CD4-positive, CD25-positive, alpha-beta regulatory T cell (primary cell): ENCODE measurements around the gene ZDHHC24. TPM values are rescaled to one million over a fixed set of nuclear protein-coding genes. Genes with fewer than 3 reads are reported as not detected.
"Not testable (repeated sequence)": the region's sequence is repeated elsewhere in the genome, so short reads cannot be mapped to it uniquely, and the experiment has no call there.

Experiments
- ATAC-seq, 2 donors: fragments of 150-1000 bp; cut with Tn5 transposase; one replicate each; pipeline ENCODE4 v1.10.0; 2021; ENCODE audit warnings: low read depth in 2 of 2, moderate number of reproducible peaks in 2 of 2, moderate library complexity in 1 of 2
- DNase-seq, 3 donors: peaks; one replicate each; pipeline versions ENCODE4 v3.0.0 to v3.0.0-alpha.2; 2012 to 2022; ENCODE audit warnings: mixed read lengths in 1 of 3
- H3K27ac ChIP-seq: one replicate; pipeline ENCODE4 v1.7.0; 2013; ENCODE audit warnings: mild to moderate bottlenecking, low read length; ENCODE audit not compliant: insufficient read depth, poor library complexity, severe bottlenecking
- H3K27me3 ChIP-seq: one replicate; pipeline ENCODE4 v1.7.0; 2013; ENCODE audit warnings: low read length; ENCODE audit not compliant: control insufficient read depth, insufficient read depth
- H3K36me3 ChIP-seq: one replicate; pipeline ENCODE4 v1.7.0; 2013; ENCODE audit warnings: mild to moderate bottlenecking, low read length, moderate library complexity; ENCODE audit not compliant: control insufficient read depth, insufficient read depth
- H3K4me1 ChIP-seq: 2 replicates; pipeline ENCODE4 v1.7.0; 2013; ENCODE audit warnings: mild to moderate bottlenecking, low read length; ENCODE audit not compliant: insufficient read depth, control insufficient read depth, poor library complexity, severe bottlenecking
- H3K4me3 ChIP-seq: one replicate; pipeline ENCODE4 v1.7.0; 2013; ENCODE audit warnings: low read depth, mild to moderate bottlenecking, low read length, moderate library complexity
- H3K9me3 ChIP-seq, 2 experiments: 1 replicate in 1 of 2; 2 replicates in 1 of 2; pipeline ENCODE4 v1.7.0; 2013; ENCODE audit warnings: low read length in 2 of 2, mild to moderate bottlenecking in 1 of 2, moderate library complexity in 1 of 2; ENCODE audit not compliant: control insufficient read depth in 2 of 2
- H3K27ac Mint-ChIP-seq, 3 donors: one replicate each; pipeline ENCODE4 v1.8.0; 2020 to 2022; ENCODE audit warnings: mild to moderate bottlenecking in 3 of 3, mixed read lengths in 3 of 3, moderate library complexity in 2 of 3
- H3K27me3 Mint-ChIP-seq: one replicate; pipeline ENCODE4 v1.8.0; 2022; ENCODE audit warnings: mild to moderate bottlenecking, mixed read lengths
- H3K36me3 Mint-ChIP-seq: one replicate; pipeline ENCODE4 v1.8.0; 2020; ENCODE audit warnings: mixed read lengths
- H3K4me1 Mint-ChIP-seq, 4 donors: one replicate each; pipeline ENCODE4 v1.8.0; 2020 to 2022; ENCODE audit warnings: mixed read lengths in 4 of 4, mild to moderate bottlenecking in 1 of 4
- H3K4me3 Mint-ChIP-seq, 4 donors: one replicate each; pipeline ENCODE4 v1.8.0; 2020 to 2022; ENCODE audit warnings: mild to moderate bottlenecking in 4 of 4, mixed read lengths in 4 of 4, moderate library complexity in 3 of 4
- H3K9me3 Mint-ChIP-seq, 7 donors: one replicate each; pipeline ENCODE4 v1.8.0; 2020 to 2022; ENCODE audit warnings: mixed read lengths in 7 of 7, mild to moderate bottlenecking in 3 of 7, moderate library complexity in 2 of 7
- polyA plus RNA-seq, 4 donors: library from polyadenylated mRNA; unstranded; fragments of 300-500 nt; fragmentation: Illumina TruSeq; gene quantifications; one replicate each; pipeline ENCODE4 v1.2.3, GENCODE V29; 2021
- total RNA-seq: library from RNA; stranded (reverse); gene quantifications from one replicate; pipeline ENCODE4 v1.2.3, GENCODE V29; 2022

ZDHHC24 gene
- total and polyA plus RNA-seq, 5 donors from 2014 or later = 14.1 to 20.6 (median 15.3) TPM

- ATAC-seq (no peak), DNase-seq (no peak)
- Histone ChIP-seq H3K9me3 (no peaks in the 10 kb centered on the region), H3K36me3 (peaks cover 27% of the 10 kb centered on the region), H3K4me1 (peaks cover 38% of the 10 kb centered on the region), H3K27ac (no peak overlapping the region), H3K4me3 (no peak overlapping the region), H3K27me3 (no peaks in the 10 kb centered on the region)
- Mint-ChIP-seq H3K9me3 (no peaks in the 10 kb centered on the region), H3K27ac (peak overlapping the region in 2 of 3 donors; percentile 96 to 97), H3K27me3 (no peaks in the 10 kb centered on the region), H3K4me3 (peak overlapping the region in 3 of 4 donors; percentile 56 to 88 (median 75)), H3K4me1 (peaks cover 9 to 49% (median 22%) of the 10 kb centered on the region in 4 donors), H3K36me3 (peaks cover 29% of the 10 kb centered on the region)
Measured at GRCh38 chr11:66541892-66542291, 4.0 kb downstream of the ZDHHC24 start.

GRCh38 chr11:66540598-66540997 lies 5.2 kb downstream of the ZDHHC24 start:
- DNase-seq, H3K9me3 ChIP-seq, H3K9me3 Mint-ChIP-seq, H3K4me3 ChIP-seq, H3K27ac Mint-ChIP-seq, H3K27me3 Mint-ChIP-seq, H3K27me3 ChIP-seq, ATAC-seq, H3K27ac ChIP-seq: not testable (repeated sequence)
- Mint-ChIP-seq H3K4me3 (peak overlapping the region in 1 of 4 donors; percentile 49), H3K36me3 (peaks cover 36% of the 10 kb centered on the region), H3K4me1 (peaks cover 9 to 44% (median 23%) of the 10 kb centered on the region in 4 donors)
- Histone ChIP-seq H3K4me1 (peaks cover 26% of the 10 kb centered on the region), H3K36me3 (peaks cover 33% of the 10 kb centered on the region)

- Mint-ChIP-seq H3K4me1 (peaks cover 4 to 38% (median 22%) of the 10 kb centered on the region in 4 donors), H3K36me3 (peaks cover 39% of the 10 kb centered on the region)
Measured at GRCh38 chr11:66539870-66540213, 6.0 kb downstream of the ZDHHC24 start.

GRCh38 chr11:66539170-66539869 lies 6.5 kb downstream of the ZDHHC24 start:
- H3K4me1 Mint-ChIP-seq = peaks cover 2 to 35% (median 20%) of the 10 kb centered on the region in 4 donors
- peaks cover 33% of the 10 kb centered on the region for H3K36me3 ChIP-seq
- H3K9me3 Mint-ChIP-seq = no peaks in the 10 kb centered on the region
- no peaks in the 10 kb centered on the region for H3K27me3 Mint-ChIP-seq
- DNase-seq = no peak
- H3K4me1 ChIP-seq = peaks cover 13% of the 10 kb centered on the region
- no peak for ATAC-seq
- H3K27ac Mint-ChIP-seq = no peak overlapping the region
- no peaks in the 10 kb centered on the region for H3K9me3 ChIP-seq
- H3K27ac ChIP-seq = no peak overlapping the region
- H3K27me3 ChIP-seq = no peaks in the 10 kb centered on the region
- no peak overlapping the region for H3K4me3 Mint-ChIP-seq
- no peak overlapping the region for H3K4me3 ChIP-seq
- peaks cover 39% of the 10 kb centered on the region for H3K36me3 Mint-ChIP-seq

More at GRCh38 chr11:66539870-66540213, 6.0 kb downstream of the ZDHHC24 start:
- no peak overlapping the region for H3K4me3 ChIP-seq
- no peak for ATAC-seq
- no peaks in the 10 kb centered on the region for H3K9me3 Mint-ChIP-seq
- H3K27me3 Mint-ChIP-seq = no peaks in the 10 kb centered on the region
- H3K27ac Mint-ChIP-seq = no peak overlapping the region
- H3K27ac ChIP-seq = no peak overlapping the region
- H3K4me3 Mint-ChIP-seq = no peak overlapping the region
- H3K36me3 ChIP-seq = peaks cover 33% of the 10 kb centered on the region
- no peaks in the 10 kb centered on the region for H3K9me3 ChIP-seq
- H3K4me1 ChIP-seq = peaks cover 19% of the 10 kb centered on the region
- no peak for DNase-seq
- H3K27me3 ChIP-seq = no peaks in the 10 kb centered on the region

GRCh38 chr11:66532784-66533183 lies 13.1 kb downstream of the ZDHHC24 start:
- no peaks in the 10 kb centered on the region for H3K27me3 ChIP-seq
- no peak overlapping the region for H3K27ac ChIP-seq
- H3K27me3 Mint-ChIP-seq = no peaks in the 10 kb centered on the region
- DNase-seq = no peak
- no peak for ATAC-seq
- peaks cover 22% of the 10 kb centered on the region for H3K36me3 Mint-ChIP-seq
- no peaks in the 10 kb centered on the region for H3K9me3 Mint-ChIP-seq
- H3K4me1 Mint-ChIP-seq = peaks cover 0 to 12% (median under 1%) of the 10 kb centered on the region in 4 donors
- no peaks in the 10 kb centered on the region for H3K4me1 ChIP-seq
- H3K36me3 ChIP-seq = peaks cover 8% of the 10 kb centered on the region
- H3K27ac Mint-ChIP-seq = peak overlapping the region in 2 of 3 donors; percentile 25 to 79
- no peak overlapping the region for H3K4me3 ChIP-seq
- H3K9me3 ChIP-seq = no peaks in the 10 kb centered on the region
- no peak overlapping the region for H3K4me3 Mint-ChIP-seq

GRCh38 chr11:66531841-66532240 lies 14.0 kb downstream of the ZDHHC24 start:
- H3K9me3 Mint-ChIP-seq = no peaks in the 10 kb centered on the region
- Histone ChIP-seq H3K27me3 (no peaks in the 10 kb centered on the region), H3K4me3 (no peak overlapping the region), H3K9me3 (no peaks in the 10 kb centered on the region), H3K27ac (no peak overlapping the region), H3K36me3 (peaks cover 8% of the 10 kb centered on the region), H3K4me1 (no peaks in the 10 kb centered on the region)
- peaks cover 0 to 12% (median under 1%) of the 10 kb centered on the region in 4 donors for H3K4me1 Mint-ChIP-seq
- no peak overlapping the region for H3K4me3 Mint-ChIP-seq
- no peak overlapping the region for H3K27ac Mint-ChIP-seq
- peaks cover 22% of the 10 kb centered on the region for H3K36me3 Mint-ChIP-seq
- ATAC-seq = no peak
- no peak for DNase-seq
- no peaks in the 10 kb centered on the region for H3K27me3 Mint-ChIP-seq

GRCh38 chr11:66530927-66531709 lies 14.7 kb downstream of the ZDHHC24 start:
- Mint-ChIP-seq H3K27ac (peak overlapping the region in 1 of 3 donors; percentile 60), H3K9me3 (no peaks in the 10 kb centered on the region)
- H3K27ac ChIP-seq = no peak overlapping the region

More at GRCh38 chr11:66530927-66531709, 14.7 kb downstream of the ZDHHC24 start:
- ATAC-seq (no peak), DNase-seq (no peak)
- Mint-ChIP-seq H3K4me1 (peaks cover 0 to 12% (median under 1%) of the 10 kb centered on the region in 4 donors), H3K27me3 (no peaks in the 10 kb centered on the region), H3K4me3 (no peak overlapping the region), H3K36me3 (peaks cover 20% of the 10 kb centered on the region)
- Histone ChIP-seq H3K4me3 (no peak overlapping the region), H3K4me1 (no peaks in the 10 kb centered on the region), H3K27me3 (no peaks in the 10 kb centered on the region), H3K36me3 (peaks cover 7% of the 10 kb centered on the region), H3K9me3 (no peaks in the 10 kb centered on the region)
